ENCODE data around the gene POU3F1.
"Not testable (repeated sequence)": the region's sequence is repeated elsewhere in the genome, so short reads cannot be mapped to it uniquely, and the experiment has no call there.

The POU3F1 gene

DNA sequence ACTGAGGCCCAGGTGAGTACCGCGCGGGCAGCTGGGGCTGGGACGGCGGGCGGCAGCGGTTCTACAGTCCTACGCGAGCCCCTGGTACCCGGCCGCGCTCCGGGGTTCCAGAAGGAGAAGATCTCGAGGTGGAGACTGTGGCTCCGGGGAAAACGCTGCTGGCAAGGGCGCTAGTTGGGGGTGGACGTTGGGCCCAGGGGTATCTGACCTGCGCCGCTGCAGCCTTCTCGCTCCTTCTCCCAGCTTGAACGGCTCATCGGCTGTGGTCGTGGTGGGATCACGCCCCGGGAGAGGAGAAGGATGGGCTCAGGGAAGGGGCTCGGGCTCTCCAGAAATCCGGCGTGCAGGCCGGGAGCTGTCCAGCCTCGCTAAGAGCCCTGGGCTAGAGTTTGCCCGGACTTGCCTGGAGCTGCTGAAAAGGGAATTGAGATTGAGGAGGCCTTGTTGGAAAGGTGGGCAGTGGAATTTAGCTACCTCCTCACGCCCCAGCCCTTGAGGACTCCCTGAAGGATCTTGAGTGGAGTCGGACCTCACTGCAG is 1.1 kb upstream of the POU3F1 start:
- no peak for DNase-seq (ENCODE audit: low read depth, low spot score)

GRCh38 chr1:38046884-38047602 is 450 bp upstream of the POU3F1 start:
- no peak for DNase-seq (ENCODE audit: low read depth, low spot score)

DNA sequence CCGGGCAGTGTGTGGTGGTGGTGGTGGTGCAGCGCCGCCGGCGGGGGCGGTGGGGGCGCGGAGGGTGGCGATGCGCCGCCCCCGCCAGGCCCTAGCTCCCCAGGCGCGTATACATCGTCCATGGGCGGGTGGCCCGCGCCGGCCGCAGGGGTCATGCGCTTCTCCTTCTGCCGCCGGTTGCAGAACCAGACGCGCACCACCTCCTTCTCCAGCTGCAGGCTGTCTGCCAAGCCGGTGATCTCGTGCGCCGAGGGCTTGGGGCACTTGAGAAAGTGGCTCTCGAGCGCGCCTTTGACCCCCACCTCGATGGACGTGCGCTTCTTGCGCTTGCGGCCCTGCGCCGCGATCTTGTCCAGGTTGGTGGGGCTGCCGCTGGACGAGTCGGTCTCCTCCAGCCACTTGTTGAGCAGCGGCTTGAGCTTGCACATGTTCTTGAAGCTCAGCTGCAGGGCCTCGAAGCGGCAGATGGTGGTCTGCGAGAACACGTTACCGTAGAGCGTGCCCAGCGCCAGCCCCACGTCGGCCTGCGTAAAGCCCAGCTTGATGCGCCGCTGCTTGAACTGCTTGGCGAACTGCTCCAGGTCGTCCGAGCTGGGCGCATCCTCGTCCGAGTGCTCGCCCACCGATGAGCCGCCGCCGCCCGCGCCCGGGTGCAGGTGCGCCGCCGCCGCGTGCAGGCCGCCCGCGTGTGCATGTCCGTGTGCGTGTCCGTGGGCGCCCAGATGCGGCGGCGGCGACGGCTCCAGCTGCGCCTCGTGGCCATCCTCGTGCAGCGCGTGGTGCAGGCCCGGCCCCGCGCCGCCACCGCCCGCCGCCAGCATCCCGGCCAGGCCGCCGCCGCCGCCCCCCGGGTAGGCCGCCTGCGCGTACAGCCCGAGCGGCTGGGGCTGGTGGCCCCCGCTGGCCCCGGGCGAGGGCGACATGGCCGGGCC is 926 bp downstream of the POU3F1 start:
- DNase-seq (ENCODE audit: low read depth, low spot score) = no peak

GRCh38 chr1:38044221-38045215 is 2.1 kb downstream of the POU3F1 start:
- DNase-seq (ENCODE audit: low read depth, low spot score) = no peak

GRCh38 chr1:38043036-38043747 is 3.4 kb downstream of the POU3F1 start:
- DNase-seq (ENCODE audit: low read depth, low spot score) = no peak

DNA sequence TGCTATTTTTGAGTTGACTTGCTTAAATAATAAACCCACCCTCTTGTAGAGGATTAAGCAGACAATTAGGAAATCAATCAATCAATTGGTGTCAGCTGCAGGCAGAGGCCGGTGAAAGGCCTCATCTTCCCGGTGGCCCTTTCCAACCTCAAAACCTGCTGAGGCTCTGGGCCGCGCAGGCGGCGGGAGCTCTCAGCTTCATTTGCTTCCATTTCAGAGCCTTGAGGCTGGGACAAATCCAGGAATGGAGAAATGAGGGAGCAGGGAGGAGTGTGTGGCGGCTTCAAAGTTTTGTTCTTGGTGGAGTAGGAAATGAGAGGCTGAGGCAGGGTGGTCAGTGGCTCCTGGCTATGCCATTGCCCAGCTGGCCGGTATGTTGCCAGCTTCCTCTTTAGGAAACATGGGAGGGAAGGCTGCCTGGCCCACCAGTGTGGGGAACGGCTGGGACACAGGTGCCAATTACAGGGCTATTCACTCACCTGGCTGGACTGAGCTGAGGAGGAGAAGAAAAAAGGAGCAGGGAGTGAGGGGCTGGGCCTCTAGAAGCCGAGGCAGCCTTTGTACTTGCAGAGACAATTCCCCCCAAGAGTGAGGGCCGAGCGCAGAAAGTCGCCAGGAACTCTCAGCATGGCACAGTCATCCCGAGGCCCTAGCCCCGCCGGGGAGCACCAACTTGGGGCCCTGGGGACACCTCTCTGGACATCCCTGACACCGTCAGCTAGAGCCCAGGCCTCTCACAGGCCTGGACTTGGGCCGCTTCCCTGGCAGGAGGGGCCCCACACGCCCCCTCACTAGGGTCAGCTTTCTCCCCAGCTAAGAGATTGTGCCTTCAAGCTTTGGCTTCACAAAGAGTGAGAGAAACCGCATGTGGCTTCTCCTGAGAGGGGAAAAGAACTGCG is 4.4 kb downstream of the POU3F1 start:
- DNase-seq (ENCODE audit: low read depth, low spot score) = no peak

DNA sequence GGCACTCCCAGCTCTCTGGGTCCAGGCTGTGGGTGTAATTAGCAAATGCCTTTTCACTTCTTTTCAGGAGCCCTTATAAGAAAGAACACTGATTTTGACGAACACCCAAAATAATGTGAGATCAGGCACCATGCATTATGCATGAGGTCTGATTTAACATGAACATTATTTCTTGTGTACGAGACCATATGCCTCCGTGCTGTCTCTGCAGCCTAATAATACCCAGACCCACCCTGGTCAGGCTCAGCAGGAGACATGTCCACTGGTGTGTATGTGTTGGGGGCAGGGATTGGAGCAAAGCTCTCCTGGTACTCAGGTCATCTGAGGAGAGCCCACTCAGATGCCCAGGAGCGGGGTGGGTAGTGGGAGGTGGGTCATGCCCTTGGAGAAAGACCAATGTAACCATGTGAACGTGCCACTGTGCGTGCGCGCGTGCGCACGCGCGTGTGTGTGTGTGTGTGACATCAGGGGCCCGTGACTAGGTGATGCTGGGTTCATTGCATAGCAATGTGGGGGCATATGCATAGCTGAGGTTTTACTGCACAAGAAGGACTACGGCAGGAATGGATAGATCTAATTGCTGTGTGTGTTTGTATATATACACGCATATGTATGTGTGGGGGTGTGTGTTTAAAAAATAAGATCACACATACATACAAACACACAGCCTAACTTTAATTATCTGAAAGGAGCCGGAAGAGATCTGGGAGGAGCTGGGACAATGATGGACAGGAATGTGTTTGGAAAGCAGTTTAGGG is 7.1 kb downstream of the POU3F1 start:
- DNase-seq (ENCODE audit: low read depth, low spot score) = no peak

DNA sequence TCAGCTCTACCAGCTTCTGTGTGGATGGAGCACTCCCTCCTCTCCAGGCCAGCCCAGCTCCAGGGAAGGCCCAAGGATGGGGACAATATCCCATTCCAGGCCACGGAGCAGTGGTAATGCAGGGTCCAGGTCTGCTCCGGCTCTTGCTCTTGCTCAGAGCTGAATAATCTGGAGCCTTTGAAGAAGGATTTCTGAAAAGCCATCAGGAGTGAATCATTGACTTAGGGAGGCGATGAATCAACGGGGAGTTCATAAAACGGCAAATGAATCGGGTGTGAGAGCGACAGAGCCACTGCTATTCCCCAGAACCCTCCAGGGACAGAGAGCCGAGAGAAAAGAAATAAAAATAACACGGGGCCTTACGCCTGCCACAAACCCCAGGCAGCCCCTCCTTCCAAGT is 7.7 kb downstream of the POU3F1 start:
- no peak for DNase-seq (ENCODE audit: low read depth, low spot score)

- no peak for DNase-seq (ENCODE audit: low read depth, low spot score)
These were observed 9.2 kb downstream of the POU3F1 start for GRCh38 chr1:38037221-38037939.

GRCh38 chr1:38034871-38035270 is 11.7 kb downstream of the POU3F1 start:
- DNase-seq (ENCODE audit: low read depth, low spot score) = no peak

DNA sequence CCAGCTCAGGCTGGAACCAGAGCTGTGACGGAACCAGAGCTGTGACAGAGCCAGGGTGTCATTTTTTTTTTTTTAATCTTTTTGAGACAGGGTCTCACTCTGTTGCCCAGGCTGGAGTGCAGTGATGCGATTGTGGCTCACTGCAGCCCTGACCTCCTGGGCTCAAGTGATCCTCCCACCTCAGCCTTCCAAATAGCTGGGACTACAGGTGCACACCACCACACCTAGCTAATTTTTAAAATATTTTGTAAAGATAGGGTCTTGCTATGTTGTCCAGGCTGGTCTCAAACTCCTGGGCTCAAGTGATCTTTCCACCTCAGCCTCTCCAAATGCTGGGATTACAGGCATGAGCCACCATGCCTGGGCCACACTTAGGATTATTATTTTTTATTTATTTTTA is 13.6 kb downstream of the POU3F1 start:
- DNase-seq (ENCODE audit: low read depth, low spot score) = not testable (repeated sequence)

DNA sequence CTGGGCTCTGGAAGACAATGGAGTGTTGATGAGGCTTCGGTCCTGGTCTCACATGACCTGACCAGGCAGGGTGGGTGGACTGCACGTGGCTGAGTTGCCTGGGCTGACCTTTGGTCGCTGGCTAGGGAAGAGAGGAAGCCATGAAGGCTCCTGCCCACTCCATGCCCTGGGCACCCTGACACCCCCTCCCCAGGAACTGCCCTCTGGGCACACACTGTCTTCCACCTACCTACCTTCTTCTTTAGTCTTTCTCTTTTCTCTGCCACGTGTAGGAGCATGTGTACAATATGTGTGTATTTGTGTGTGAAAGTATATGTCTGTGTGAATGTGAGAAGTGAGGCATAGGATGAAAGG is 15.1 kb downstream of the POU3F1 start:
- DNase-seq (ENCODE audit: low read depth, low spot score) = no peak

DNA sequence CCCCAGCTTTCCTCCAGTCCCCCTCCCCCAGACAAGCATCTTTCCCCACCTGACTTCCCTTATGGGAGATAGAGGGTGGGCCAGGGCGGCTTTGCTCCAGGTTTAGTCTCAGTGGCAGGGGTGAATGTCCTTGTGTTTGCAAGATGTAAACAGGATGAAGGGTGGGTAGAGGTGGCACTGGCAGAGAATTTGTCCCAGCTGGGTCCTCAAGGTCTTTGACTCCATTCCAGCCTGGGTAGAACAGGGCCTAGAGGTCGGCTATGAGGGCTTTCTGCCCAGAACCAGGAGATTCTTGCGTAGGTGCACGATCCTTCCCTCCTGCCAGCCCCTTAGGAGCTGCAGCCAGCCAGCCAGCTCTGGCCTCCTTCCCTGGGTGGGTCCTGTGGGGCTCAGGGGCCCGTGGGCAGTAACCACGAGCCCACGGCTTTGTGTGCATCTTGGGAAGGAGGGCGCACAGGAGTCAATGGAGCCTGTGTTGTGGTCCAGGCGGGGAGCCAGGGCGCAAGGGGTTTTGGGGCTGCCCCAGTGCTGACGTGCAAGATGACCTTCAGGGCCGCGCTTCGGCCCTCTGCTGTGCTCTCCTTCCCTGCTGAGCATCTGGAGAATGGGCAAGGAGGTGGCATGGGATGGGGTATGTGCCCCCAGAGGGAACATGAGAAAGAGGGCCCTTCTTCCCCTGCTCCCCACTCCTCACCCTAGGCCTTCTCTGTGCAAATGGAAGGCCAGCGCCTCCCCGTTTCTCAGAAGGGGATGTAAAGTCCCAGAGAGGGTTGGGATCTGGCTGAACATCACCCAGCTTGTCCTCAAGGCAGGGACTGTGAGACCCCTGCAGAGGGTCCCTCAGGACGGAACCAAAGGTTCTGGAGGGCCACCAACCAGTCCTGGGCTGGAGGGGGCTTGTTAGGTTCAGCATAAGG is 15.7 kb downstream of the POU3F1 start:
- no peak for DNase-seq (ENCODE audit: low read depth, low spot score)

- no peak for DNase-seq (ENCODE audit: low read depth, low spot score)
These were observed 16.7 kb downstream of the POU3F1 start for GRCh38 chr1:38029685-38030511.

GRCh38 chr1:38029081-38029681 is 17.4 kb downstream of the POU3F1 start:
- DNase-seq (ENCODE audit: low read depth, low spot score) = no peak

- DNase-seq (ENCODE audit: low read depth, low spot score) = no peak
These were observed 17.9 kb downstream of the POU3F1 start for GRCh38 chr1:38028671-38029070.

Measured in brain pericyte (primary cell).